GM23338 (cell line): ENCODE results near the gene SOX2. TPM values are rescaled to one million over a fixed set of nuclear protein-coding genes. Genes with fewer than 3 reads are reported as not detected.

ENCODE experiments used
- ATAC-seq: fragments of 200-7000 bp; cut with Tn5 transposase; 3 replicates; pipeline ENCODE4 v1.9.1; 2020
- DNase-seq: peaks from one replicate; pipeline ENCODE4 v3.0.0-alpha.2; 2015; ENCODE audit warnings: low spot score
- H2AFZ ChIP-seq: fragments of 200-600 bp; sonication (generic); 2 replicates; pipeline ENCODE4 v1.8.0; 2016; ENCODE audit warnings: antibody characterized with exemption, mild to moderate bottlenecking, moderate library complexity
- H3F3A ChIP-seq: fragments of 200-600 bp; sonication (generic); replicated peaks from 2 replicates; pipeline ENCODE4 v1.8.0; 2017; ENCODE audit warnings: antibody characterized with exemption, mixed run types, low read depth
- H3K27ac ChIP-seq: fragments of 200-600 bp; sonication (generic); 2 replicates; pipeline ENCODE4 v1.6.1; 2016; ENCODE audit warnings: low read depth
- H3K27me3 ChIP-seq: fragments of 200-600 bp; sonication (generic); 2 replicates; pipeline ENCODE4 v1.8.0; 2016; ENCODE audit warnings: mild to moderate bottlenecking, mixed run types, moderate library complexity; ENCODE audit not compliant: insufficient read depth
- H3K36me3 ChIP-seq: fragments of 200-600 bp; sonication (generic); 2 replicates; pipeline ENCODE4 v1.8.0; 2016; ENCODE audit warnings: mild to moderate bottlenecking; ENCODE audit not compliant: insufficient read depth
- H3K4me1 ChIP-seq: fragments of 200-600 bp; sonication (generic); 2 replicates; pipeline ENCODE4 v1.8.0; 2016; ENCODE audit warnings: mild to moderate bottlenecking, moderate library complexity; ENCODE audit not compliant: insufficient read depth
- H3K4me2 ChIP-seq: fragments of 200-600 bp; sonication (generic); 2 replicates; pipeline ENCODE4 v1.7.1; 2017; ENCODE audit warnings: mixed run types
- H3K4me3 ChIP-seq: fragments of 200-600 bp; sonication (generic); 2 replicates; pipeline ENCODE4 v1.6.1; 2016; ENCODE audit warnings: mixed run types
- H3K79me2 ChIP-seq: fragments of 200-600 bp; sonication (generic); replicated peaks from 2 replicates; pipeline ENCODE4 v1.8.0; 2017; ENCODE audit warnings: mild to moderate bottlenecking; ENCODE audit not compliant: insufficient read depth
- H3K9me2 ChIP-seq: fragments of 200-600 bp; sonication (generic); 2 replicates; pipeline ENCODE4 v1.8.0; 2017; ENCODE audit not compliant: insufficient read depth
- H4K20me1 ChIP-seq: fragments of 200-600 bp; sonication (generic); replicated peaks from 2 replicates; pipeline ENCODE4 v1.8.0; 2017; ENCODE audit warnings: mild to moderate bottlenecking; ENCODE audit not compliant: insufficient read depth
- H3K27ac Mint-ChIP-seq: 2 replicates; pipeline ENCODE4 v1.8.0; 2020; ENCODE audit warnings: inconsistent platforms, mild to moderate bottlenecking, moderate library complexity, mixed read lengths
- H3K27me3 Mint-ChIP-seq: 3 replicates; pipeline ENCODE4 v1.8.0; 2022; ENCODE audit warnings: low read depth, mild to moderate bottlenecking, moderate library complexity, mixed read lengths, inconsistent platforms; ENCODE audit not compliant: insufficient read depth, poor library complexity
- H3K36me3 Mint-ChIP-seq: 3 replicates; pipeline ENCODE4 v1.8.0; 2021; ENCODE audit warnings: low read depth, mild to moderate bottlenecking, inconsistent platforms, moderate library complexity, mixed read lengths
- H3K4me1 Mint-ChIP-seq: 3 replicates; pipeline ENCODE4 v1.8.0; 2020; ENCODE audit warnings: mild to moderate bottlenecking, inconsistent platforms, mixed read lengths
- H3K4me3 Mint-ChIP-seq: 3 replicates; pipeline ENCODE4 v1.8.0; 2021; ENCODE audit warnings: moderate library complexity, mild to moderate bottlenecking, inconsistent platforms, mixed read lengths
- H3K9me3 Mint-ChIP-seq: 3 replicates; pipeline ENCODE4 v1.8.0; 2020; ENCODE audit warnings: moderate library complexity, mild to moderate bottlenecking, inconsistent platforms, mixed read lengths
- CREB1 ChIP-seq: fragments of 250-450 bp; sonication (Bioruptor Pico); IDR thresholded peaks from 2 replicates; pipeline ENCODE4 v1.5.0; 2020; ENCODE audit warnings: low read depth, mild to moderate bottlenecking, moderate library complexity
- CTCF ChIP-seq, 2 experiments: fragments of 200-600 bp in 1 of 2; sonication (generic) in 1 of 2; conservative IDR thresholded peaks; 2 replicates each; pipeline versions ENCODE4 v1.5.1 to v1.6.1; 2016 to 2017; ENCODE audit warnings: antibody characterized with exemption in 2 of 2, low read depth in 2 of 2, mild to moderate bottlenecking in 2 of 2, moderate library complexity in 1 of 2
- ETS1 ChIP-seq: IDR thresholded peaks from 2 replicates; pipeline ENCODE4 v1.6.1; 2016; ENCODE audit warnings: antibody characterized with exemption
- EZH2 ChIP-seq: fragments of 200-600 bp; sonication (generic); IDR thresholded peaks from one replicate; pipeline ENCODE4 v1.8.0; 2017; ENCODE audit warnings: antibody characterized with exemption, mild to moderate bottlenecking, low read depth; ENCODE audit not compliant: unreplicated experiment
- EZH2phosphoT487 ChIP-seq: fragments of 200-600 bp; sonication (generic); IDR thresholded peaks from one replicate; pipeline ENCODE4 v1.8.1; 2018; ENCODE audit warnings: antibody characterized with exemption; ENCODE audit not compliant: unreplicated experiment
- JUNB ChIP-seq: IDR thresholded peaks from one replicate; pipeline ENCODE4 v1.6.1; 2016; ENCODE audit warnings: antibody characterized with exemption; ENCODE audit not compliant: unreplicated experiment
- NANOG ChIP-seq: IDR thresholded peaks from 2 replicates; pipeline ENCODE4 v1.6.1; 2016; ENCODE audit warnings: antibody characterized with exemption, borderline replicate concordance
- POLR2AphosphoS5 ChIP-seq: IDR thresholded peaks from 2 replicates; pipeline ENCODE4 v1.6.1; 2016; ENCODE audit warnings: antibody characterized with exemption, low read depth
- REST ChIP-seq: IDR thresholded peaks from one replicate; pipeline ENCODE4 v1.6.1; 2018; ENCODE audit warnings: antibody characterized with exemption; ENCODE audit not compliant: unreplicated experiment
- STAT1 ChIP-seq: IDR thresholded peaks from one replicate; pipeline ENCODE4 v1.6.1; 2016; ENCODE audit warnings: antibody characterized with exemption; ENCODE audit not compliant: unreplicated experiment
- ZNF114 ChIP-seq: fragments of 250-450 bp; sonication (Bioruptor Pico); IDR thresholded peaks from 2 replicates; pipeline ENCODE4 v1.5.0; 2020; ENCODE audit warnings: mild to moderate bottlenecking, moderate library complexity
- ZNF331 ChIP-seq: fragments of 250-450 bp; sonication (Bioruptor Pico); IDR thresholded peaks from 2 replicates; pipeline ENCODE4 v1.5.0; 2020; ENCODE audit warnings: low read depth, mild to moderate bottlenecking, moderate library complexity
- ZNF462 ChIP-seq: fragments of 250-450 bp; sonication (Bioruptor Pico); IDR thresholded peaks from 2 replicates; pipeline ENCODE4 v1.5.0; 2020; ENCODE audit warnings: mild to moderate bottlenecking, moderate library complexity
- polyA plus RNA-seq: library from polyadenylated mRNA; unstranded; fragments of >200 nt; fragmentation: Nextera tagmentation; extraction: Ambion mirVana; gene quantifications from 2 replicates; pipeline ENCODE4 v1.2.1, GENCODE V29; 2016
- total RNA-seq: library from RNA; depleted of rRNA; stranded (reverse); fragments of >200 nt; shearing (Covaris generic); gene quantifications from 2 replicates; pipeline ENCODE4 v1.2.3, GENCODE V29; 2014

SOX2 gene
- total and polyA plus RNA-seq, 2 experiments from 2014 or later: 105 to 228 TPM

- TF ChIP-seq EZH2: no peak
- no peak for TF ChIP-seq JUNB
- TF ChIP-seq ETS1: no peak
- TF ChIP-seq CREB1: no peak
- TF ChIP-seq EZH2phosphoT487: no peak
- no peak for TF ChIP-seq CTCF (conservative IDR thresholded peaks at IDR 0.05; ENCODE audit: low read depth in 2 of 2)
- TF ChIP-seq NANOG: no peak
Observed at GRCh38 chr3:181752202-181752671, 40.5 kb downstream of the SOX2 start (continued).

- Histone ChIP-seq H3K9me2 (no peaks in the 10 kb centered on the region), H3K27ac (no peak overlapping the region), H4K20me1 (no peaks in the 10 kb centered on the region), H3K36me3 (no peaks in the 10 kb centered on the region), H3F3A (0 out of 2 replicates have a peak, but pooled peaks cover 5% of the 10 kb centered on the region), H3K4me2 (no peak overlapping the region), H3K27me3 (peaks cover 19% of the 10 kb centered on the region; the same call in 1 of the 2 replicates), H3K79me2 (no peaks in the 10 kb centered on the region), H3K4me1 (peaks cover 54% of the 10 kb centered on the region), H2AFZ (no peak overlapping the region), H3K4me3 (no peak overlapping the region)
- H3K27ac Mint-ChIP-seq: no peak overlapping the region
- no peaks in the 10 kb centered on the region for H3K9me3 Mint-ChIP-seq
- peaks cover 7% of the 10 kb centered on the region for H3K27me3 Mint-ChIP-seq
- DNase-seq (no peak), ATAC-seq (no peak)
- no peak overlapping the region for H3K4me3 Mint-ChIP-seq
- peaks cover 50% of the 10 kb centered on the region for H3K4me1 Mint-ChIP-seq
- H3K36me3 Mint-ChIP-seq: no peaks in the 10 kb centered on the region
- no peak for TF ChIP-seq POLR2AphosphoS5
- TF ChIP-seq EZH2phosphoT487: no peak
- TF ChIP-seq REST: no peak
- TF ChIP-seq EZH2: no peak
- TF ChIP-seq ZNF462: no peak
- no peak for TF ChIP-seq CREB1
- TF ChIP-seq ZNF114: no peak
- no peak for TF ChIP-seq JUNB
- TF ChIP-seq ZNF331 (CRISPR knock-in tag): no peak
- TF ChIP-seq STAT1: no peak
- TF ChIP-seq NANOG: no peak
Observed at GRCh38 chr3:181753391-181753790, 41.7 kb downstream of the SOX2 start.
